Stimulated activated memory B cell treated with anti-CD40 and anti-IgM and Interleukin-4, amounts not matched to agents 10 μg/mL and 1 μg/mL and 100 μg/mL, for 72 hours (primary cell): ENCODE results near the gene KRTAP4-7.
"Not testable (repeated sequence)": the region's sequence is repeated elsewhere in the genome, so short reads cannot be mapped to it uniquely, and the experiment has no call there.

Experiments
- ATAC-seq: fragments of 150-1000 bp; cut with Tn5 transposase; 2 replicates; pipeline ENCODE4 v1.10.0; 2021
- H3K27ac Mint-ChIP-seq: one replicate; pipeline ENCODE4 v1.8.0; 2022; ENCODE audit warnings: mild to moderate bottlenecking, mixed read lengths
- H3K27me3 Mint-ChIP-seq: one replicate; pipeline ENCODE4 v1.8.0; 2022; ENCODE audit warnings: mixed read lengths
- H3K36me3 Mint-ChIP-seq: one replicate; pipeline ENCODE4 v1.8.0; 2022; ENCODE audit warnings: mixed read lengths
- H3K4me1 Mint-ChIP-seq: one replicate; pipeline ENCODE4 v1.8.0; 2022; ENCODE audit warnings: mixed read lengths
- H3K4me3 Mint-ChIP-seq: one replicate; pipeline ENCODE4 v1.8.0; 2022; ENCODE audit warnings: mild to moderate bottlenecking, moderate library complexity, mixed read lengths
- H3K9me3 Mint-ChIP-seq: one replicate; pipeline ENCODE4 v1.8.0; 2022; ENCODE audit warnings: mixed read lengths

The KRTAP4-7 gene

GRCh38 chr17:41084100-41084856, at the start of gene KRTAP4-7:
TSS of gene KRTAP4-7 (plus strand) at chr17:41084150. CDS start at chr17:41084207, 57 bp downstream.
- peaks cover 24% of the 10 kb centered on the region for H3K27me3 Mint-ChIP-seq
- not testable (repeated sequence) for H3K4me3 Mint-ChIP-seq, H3K27ac Mint-ChIP-seq, H3K9me3 Mint-ChIP-seq, H3K36me3 Mint-ChIP-seq, ATAC-seq, H3K4me1 Mint-ChIP-seq

GRCh38 chr17:41034346-41034935, 49.5 kb upstream of the KRTAP4-7 start, which contains the start of gene KRTAP1-3:
TSS of gene KRTAP1-3 (minus strand) at chr17:41034874. CDS start at chr17:41034821, 53 bp downstream.
- H3K4me3 Mint-ChIP-seq, H3K36me3 Mint-ChIP-seq, H3K4me1 Mint-ChIP-seq, H3K27ac Mint-ChIP-seq, H3K9me3 Mint-ChIP-seq: not testable (repeated sequence)
- H3K27me3 Mint-ChIP-seq: peaks cover 48% of the 10 kb centered on the region
- peak; percentile 41 for ATAC-seq

- no peaks in the 10 kb centered on the region for H3K9me3 Mint-ChIP-seq
- H3K4me1 Mint-ChIP-seq: no peaks in the 10 kb centered on the region
- no peak overlapping the region for H3K4me3 Mint-ChIP-seq
- H3K36me3 Mint-ChIP-seq: no peaks in the 10 kb centered on the region
- ATAC-seq: no peak
- H3K27ac Mint-ChIP-seq: no peak overlapping the region
- peaks cover 27% of the 10 kb centered on the region for H3K27me3 Mint-ChIP-seq
These were observed 46.0 kb upstream of the KRTAP4-7 start for GRCh38 chr17:41037853-41038350.

GRCh38 chr17:41040783-41041571, 43.0 kb upstream of the KRTAP4-7 start, which contains the start of gene KRTAP1-1:
TSS of gene KRTAP1-1 (minus strand) at chr17:41041450. CDS start at chr17:41041397, 53 bp downstream.
- not testable (repeated sequence) for ATAC-seq, H3K36me3 Mint-ChIP-seq, H3K27ac Mint-ChIP-seq, H3K4me1 Mint-ChIP-seq, H3K9me3 Mint-ChIP-seq, H3K4me3 Mint-ChIP-seq
- H3K27me3 Mint-ChIP-seq: peaks cover 23% of the 10 kb centered on the region

GRCh38 chr17:41042953-41043352, 41.0 kb upstream of the KRTAP4-7 start:
- no peak for ATAC-seq
- Mint-ChIP-seq H3K27me3 (peaks cover 22% of the 10 kb centered on the region), H3K4me3 (no peak overlapping the region), H3K9me3 (no peaks in the 10 kb centered on the region), H3K27ac (no peak overlapping the region), H3K36me3 (no peaks in the 10 kb centered on the region), H3K4me1 (no peaks in the 10 kb centered on the region)

GRCh38 chr17:41046735-41047465, 37.0 kb upstream of the KRTAP4-7 start, which contains the start of gene KRTAP2-1:
TSS of gene KRTAP2-1 (minus strand) at chr17:41047316. CDS start at chr17:41047267, 49 bp downstream.
- not testable (repeated sequence) for H3K4me3 Mint-ChIP-seq, H3K36me3 Mint-ChIP-seq, H3K9me3 Mint-ChIP-seq, H3K27ac Mint-ChIP-seq, H3K4me1 Mint-ChIP-seq
- peak; percentile 27 for ATAC-seq
- peaks cover 18% of the 10 kb centered on the region for H3K27me3 Mint-ChIP-seq

- H3K9me3 Mint-ChIP-seq: no peaks in the 10 kb centered on the region
- H3K36me3 Mint-ChIP-seq: no peaks in the 10 kb centered on the region
- no peak for ATAC-seq
- H3K27me3 Mint-ChIP-seq: peaks cover 29% of the 10 kb centered on the region
- H3K4me1 Mint-ChIP-seq: no peaks in the 10 kb centered on the region
- H3K27ac Mint-ChIP-seq: no peak overlapping the region
- H3K4me3 Mint-ChIP-seq: no peak overlapping the region
These were observed 35.5 kb upstream of the KRTAP4-7 start for GRCh38 chr17:41048441-41048840.

GRCh38 chr17:41049110-41049509, 34.8 kb upstream of the KRTAP4-7 start:
- H3K9me3 Mint-ChIP-seq: no peaks in the 10 kb centered on the region
- ATAC-seq: peak; percentile 45
- no peak overlapping the region for H3K4me3 Mint-ChIP-seq
- H3K36me3 Mint-ChIP-seq: no peaks in the 10 kb centered on the region
- no peak overlapping the region for H3K27ac Mint-ChIP-seq
- H3K4me1 Mint-ChIP-seq: no peaks in the 10 kb centered on the region
- H3K27me3 Mint-ChIP-seq: peaks cover 35% of the 10 kb centered on the region

- no peak overlapping the region for H3K4me3 Mint-ChIP-seq
- H3K36me3 Mint-ChIP-seq: no peaks in the 10 kb centered on the region
- H3K4me1 Mint-ChIP-seq: no peaks in the 10 kb centered on the region
- H3K27ac Mint-ChIP-seq: no peak overlapping the region
- ATAC-seq: no peak
- H3K27me3 Mint-ChIP-seq: peaks cover 28% of the 10 kb centered on the region
- peaks cover 1% of the 10 kb centered on the region for H3K9me3 Mint-ChIP-seq
These were observed 31.4 kb upstream of the KRTAP4-7 start for GRCh38 chr17:41052566-41052965.

GRCh38 chr17:41054025-41054424, 29.9 kb upstream of the KRTAP4-7 start:
- H3K27ac Mint-ChIP-seq: no peak overlapping the region
- no peak for ATAC-seq
- no peaks in the 10 kb centered on the region for H3K4me1 Mint-ChIP-seq
- H3K4me3 Mint-ChIP-seq: no peak overlapping the region
- peaks cover 4% of the 10 kb centered on the region for H3K9me3 Mint-ChIP-seq
- peaks cover 43% of the 10 kb centered on the region for H3K27me3 Mint-ChIP-seq
- H3K36me3 Mint-ChIP-seq: no peaks in the 10 kb centered on the region

- H3K27me3 Mint-ChIP-seq: peaks cover 48% of the 10 kb centered on the region
- not testable (repeated sequence) for H3K4me1 Mint-ChIP-seq, H3K9me3 Mint-ChIP-seq, H3K27ac Mint-ChIP-seq, H3K4me3 Mint-ChIP-seq, ATAC-seq, H3K36me3 Mint-ChIP-seq
These were observed 29.4 kb upstream of the KRTAP4-7 start for GRCh38 chr17:41054556-41054955.

- H3K9me3 Mint-ChIP-seq, H3K4me3 Mint-ChIP-seq, H3K27ac Mint-ChIP-seq, H3K36me3 Mint-ChIP-seq, H3K4me1 Mint-ChIP-seq: not testable (repeated sequence)
- H3K27me3 Mint-ChIP-seq: peaks cover 52% of the 10 kb centered on the region
- peak; percentile 41 for ATAC-seq
These were observed 28.8 kb upstream of the KRTAP4-7 start, which contains the start of gene KRTAP2-2 for GRCh38 chr17:41055130-41055529. TSS of gene KRTAP2-2 (minus strand) at chr17:41055230. CDS start at chr17:41055211, 19 bp downstream.

- H3K4me1 Mint-ChIP-seq: no peaks in the 10 kb centered on the region
- H3K9me3 Mint-ChIP-seq: peaks cover 4% of the 10 kb centered on the region
- ATAC-seq: no peak
- peaks cover 65% of the 10 kb centered on the region for H3K27me3 Mint-ChIP-seq
- no peak overlapping the region for H3K4me3 Mint-ChIP-seq
- H3K27ac Mint-ChIP-seq: no peak overlapping the region
- H3K36me3 Mint-ChIP-seq: no peaks in the 10 kb centered on the region
These were observed 26.4 kb upstream of the KRTAP4-7 start for GRCh38 chr17:41057547-41057946.

- Mint-ChIP-seq H3K4me1 (no peaks in the 10 kb centered on the region), H3K9me3 (peaks cover 4% of the 10 kb centered on the region), H3K4me3 (no peak overlapping the region), H3K27ac (no peak overlapping the region), H3K27me3 (peaks cover 53% of the 10 kb centered on the region), H3K36me3 (no peaks in the 10 kb centered on the region)
- ATAC-seq: no peak
These were observed 25.2 kb upstream of the KRTAP4-7 start for GRCh38 chr17:41058741-41059140.
